Kidney epithelial cell (primary cell): ENCODE data around the gene C11orf91. TPM values are rescaled to one million over a fixed set of nuclear protein-coding genes. Genes with fewer than 3 reads are reported as not detected.
A peak's percentile ranks its signal among the peaks of the same experiment; 100 is the strongest.

Experiments
- DNase-seq: peaks from one replicate; pipeline ENCODE4 v3.0.0-alpha.2; 2010; ENCODE audit warnings: low read depth
- H3K27me3 ChIP-seq: 2 replicates; pipeline ENCODE4 v1.6.0; 2011; ENCODE audit warnings: low read length; ENCODE audit not compliant: control insufficient read depth, insufficient read depth
- H3K36me3 ChIP-seq: 2 replicates; pipeline ENCODE4 v1.5.1; 2011; ENCODE audit warnings: low read length; ENCODE audit not compliant: control insufficient read depth, insufficient read depth
- H3K4me3 ChIP-seq: 2 replicates; pipeline ENCODE4 v1.5.1; 2011; ENCODE audit warnings: low read depth, mild to moderate bottlenecking, control low read depth, low read length
- total RNA-seq: library from RNA; depleted of rRNA; stranded (reverse); fragments of >200 nt; gene quantifications from 2 replicates; pipeline ENCODE4 v1.2.3, GENCODE V29; 2015
- TF ChIP-seq, protein P1 (sequence below): IDR thresholded peaks from 2 replicates; pipeline ENCODE4 v1.5.1; 2011; ENCODE audit warnings: mild to moderate bottlenecking, moderate library complexity, low read length, control low read depth, inconsistent platforms; ENCODE audit not compliant: insufficient read depth, poor library complexity, severe bottlenecking

C11orf91 gene
- total RNA-seq, 1 donor from 2014 or later = not detected

DNA sequence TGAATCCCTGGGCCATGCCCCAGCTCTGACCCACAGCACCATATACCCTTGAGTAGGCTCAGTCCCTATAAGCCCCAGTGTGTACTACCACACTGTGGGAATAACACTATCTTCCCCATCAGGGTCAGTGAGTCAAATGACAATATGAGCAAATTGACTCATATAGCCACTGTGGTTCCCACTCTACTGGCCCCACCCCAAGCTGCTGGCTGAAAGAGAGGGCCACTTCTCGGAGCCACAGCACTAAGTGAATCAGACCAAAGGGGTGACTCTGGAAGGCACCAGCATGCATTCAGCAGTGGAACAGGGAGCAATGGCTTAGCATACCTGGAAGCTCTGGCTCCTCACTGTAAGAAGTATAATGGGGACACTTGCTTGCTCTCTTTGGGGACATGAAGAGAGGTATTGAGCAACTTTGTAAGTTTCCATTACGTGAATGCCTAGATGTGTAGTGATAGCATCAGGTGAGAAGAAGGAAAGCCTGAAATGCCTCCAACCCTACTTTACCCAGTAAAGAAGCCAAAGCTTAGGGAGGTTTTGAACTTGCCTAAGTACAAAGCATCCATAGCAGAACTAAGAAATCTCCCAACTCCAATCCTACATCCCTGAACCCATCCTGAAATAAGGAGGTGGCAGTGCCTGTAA, 22.1 kb upstream of the C11orf91 start:
- Histone ChIP-seq H3K27me3 (no peaks in the 10 kb centered on the region), H3K36me3 (peaks cover 3% of the 10 kb centered on the region), H3K4me3 (no peak overlapping the region)
- TF ChIP-seq, protein P1, sequence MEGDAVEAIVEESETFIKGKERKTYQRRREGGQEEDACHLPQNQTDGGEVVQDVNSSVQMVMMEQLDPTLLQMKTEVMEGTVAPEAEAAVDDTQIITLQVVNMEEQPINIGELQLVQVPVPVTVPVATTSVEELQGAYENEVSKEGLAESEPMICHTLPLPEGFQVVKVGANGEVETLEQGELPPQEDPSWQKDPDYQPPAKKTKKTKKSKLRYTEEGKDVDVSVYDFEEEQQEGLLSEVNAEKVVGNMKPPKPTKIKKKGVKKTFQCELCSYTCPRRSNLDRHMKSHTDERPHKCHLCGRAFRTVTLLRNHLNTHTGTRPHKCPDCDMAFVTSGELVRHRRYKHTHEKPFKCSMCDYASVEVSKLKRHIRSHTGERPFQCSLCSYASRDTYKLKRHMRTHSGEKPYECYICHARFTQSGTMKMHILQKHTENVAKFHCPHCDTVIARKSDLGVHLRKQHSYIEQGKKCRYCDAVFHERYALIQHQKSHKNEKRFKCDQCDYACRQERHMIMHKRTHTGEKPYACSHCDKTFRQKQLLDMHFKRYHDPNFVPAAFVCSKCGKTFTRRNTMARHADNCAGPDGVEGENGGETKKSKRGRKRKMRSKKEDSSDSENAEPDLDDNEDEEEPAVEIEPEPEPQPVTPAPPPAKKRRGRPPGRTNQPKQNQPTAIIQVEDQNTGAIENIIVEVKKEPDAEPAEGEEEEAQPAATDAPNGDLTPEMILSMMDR = no peak
- DNase-seq = no peak

DNA sequence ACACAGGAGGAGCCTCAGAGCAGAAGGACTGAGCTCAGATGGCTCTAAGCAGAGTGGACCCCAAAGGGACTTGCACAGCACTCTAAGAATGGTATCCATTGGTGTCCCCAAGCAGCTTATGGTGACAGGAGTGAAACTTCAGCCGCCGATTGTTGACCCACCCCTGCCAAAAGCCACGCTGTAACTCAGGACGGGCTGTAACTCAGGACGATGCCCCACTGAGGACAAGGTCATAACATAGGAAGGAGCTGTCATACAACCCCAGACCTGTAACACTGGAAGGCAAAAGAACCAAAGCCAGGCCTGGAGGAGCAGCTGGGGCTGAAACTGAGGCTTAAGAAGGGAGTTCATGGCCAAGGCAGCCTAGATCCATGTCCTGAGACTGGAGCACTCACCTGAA, 21.4 kb upstream of the C11orf91 start:
- DNase-seq = no peak
- Histone ChIP-seq H3K27me3 (no peaks in the 10 kb centered on the region), H3K36me3 (peaks cover 3% of the 10 kb centered on the region), H3K4me3 (no peak overlapping the region)
- TF ChIP-seq, protein P1 = no peak

DNA sequence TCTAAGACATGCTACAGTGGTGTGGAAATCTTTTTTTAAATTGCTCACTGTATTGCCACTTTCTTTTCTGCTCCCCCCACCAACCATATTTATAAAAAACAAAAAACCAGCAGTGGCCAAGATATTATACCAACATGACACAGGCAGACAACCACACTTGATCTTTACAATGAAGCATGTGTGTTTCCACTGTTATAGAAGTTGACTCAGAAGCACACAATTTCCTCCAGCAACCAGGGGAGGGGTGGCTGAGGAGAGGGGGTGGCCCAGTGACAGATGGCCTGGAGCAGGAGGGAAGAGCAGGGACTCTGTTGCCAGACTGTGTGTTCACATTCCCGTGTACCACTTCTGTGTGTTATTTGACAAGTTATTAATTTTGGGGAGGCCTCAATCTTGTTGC, 20.8 kb upstream of the C11orf91 start:
- H3K36me3 ChIP-seq = peaks cover 3% of the 10 kb centered on the region
- TF ChIP-seq, protein P1 = no peak
- H3K4me3 ChIP-seq = no peak overlapping the region
- no peaks in the 10 kb centered on the region for H3K27me3 ChIP-seq
- no peak for DNase-seq

GRCh38 chr11:33719587-33719986, 19.0 kb upstream of the C11orf91 start:
- TF ChIP-seq, protein P1 = no peak
- Histone ChIP-seq H3K4me3 (no peak overlapping the region), H3K36me3 (peaks cover 3% of the 10 kb centered on the region), H3K27me3 (no peaks in the 10 kb centered on the region)
- DNase-seq = no peak

- Histone ChIP-seq H3K27me3 (no peaks in the 10 kb centered on the region), H3K36me3 (peaks cover 3% of the 10 kb centered on the region), H3K4me3 (no peak overlapping the region)
- DNase-seq = no peak
- TF ChIP-seq, protein P1 = no peak
Observed at GRCh38 chr11:33718440-33718839, 17.8 kb upstream of the C11orf91 start.

GRCh38 chr11:33716243-33716642, 15.6 kb upstream of the C11orf91 start:
- Histone ChIP-seq H3K27me3 (no peaks in the 10 kb centered on the region), H3K4me3 (no peak overlapping the region), H3K36me3 (no peaks in the 10 kb centered on the region)
- TF ChIP-seq, protein P1 = peak; percentile 47
- no peak for DNase-seq
